DOHH2 (cell line): ENCODE results near the gene KLHL9.

Experiments
- H3F3A ChIP-seq: fragments of 200-600 bp; sonication (generic), shearing (Covaris generic); 2 replicates; pipeline ENCODE4 v1.6.0; 2016; ENCODE audit warnings: antibody characterized with exemption, mild to moderate bottlenecking; ENCODE audit not compliant: control insufficient read depth, insufficient read depth
- H3K27ac ChIP-seq: fragments of 200-600 bp; sonication (generic); 2 replicates; pipeline ENCODE4 v1.5.1; 2014; ENCODE audit warnings: low read depth, mild to moderate bottlenecking, low read length, moderate library complexity
- H3K27me3 ChIP-seq: fragments of 200-600 bp; sonication (generic); 2 replicates; pipeline ENCODE4 v1.6.1; 2014; ENCODE audit warnings: mild to moderate bottlenecking, low read length, mixed read lengths; ENCODE audit not compliant: control insufficient read depth
- H3K36me3 ChIP-seq: fragments of 200-600 bp; sonication (generic); 2 replicates; pipeline ENCODE4 v1.6.1; 2014; ENCODE audit warnings: mild to moderate bottlenecking, low read length, moderate library complexity, mixed read lengths; ENCODE audit not compliant: control insufficient read depth
- H3K4me1 ChIP-seq: fragments of 200-600 bp; sonication (generic); 2 replicates; pipeline ENCODE4 v1.6.1; 2014; ENCODE audit warnings: mild to moderate bottlenecking, low read length, mixed read lengths; ENCODE audit not compliant: control insufficient read depth
- H3K4me2 ChIP-seq: fragments of 200-600 bp; sonication (generic); 2 replicates; pipeline ENCODE4 v1.6.0; 2014; ENCODE audit warnings: mild to moderate bottlenecking, low read length, moderate library complexity
- H3K4me3 ChIP-seq: fragments of 200-600 bp; sonication (generic); 2 replicates; pipeline ENCODE4 v1.5.1; 2014; ENCODE audit warnings: mild to moderate bottlenecking, low read length, mixed read lengths
- H3K79me2 ChIP-seq: fragments of 200-600 bp; sonication (generic); 2 replicates; pipeline ENCODE4 v1.6.1; 2014; ENCODE audit warnings: mild to moderate bottlenecking, low read length, mixed read lengths; ENCODE audit not compliant: control insufficient read depth
- H3K9me2 ChIP-seq: fragments of 200-600 bp; sonication (generic); replicated peaks from 2 replicates; pipeline ENCODE4 v1.6.1; 2014; ENCODE audit warnings: mild to moderate bottlenecking, low read length, mixed read lengths; ENCODE audit not compliant: control insufficient read depth
- H3K9me3 ChIP-seq: fragments of 200-600 bp; sonication (generic); 2 replicates; pipeline ENCODE4 v1.6.1; 2014; ENCODE audit warnings: antibody characterized with exemption, low read length, mixed read lengths; ENCODE audit not compliant: control insufficient read depth, insufficient read depth
- H4K20me1 ChIP-seq: fragments of 200-600 bp; sonication (generic); 2 replicates; pipeline ENCODE4 v1.6.0; 2014; ENCODE audit warnings: low read depth, mild to moderate bottlenecking, antibody characterized with exemption, low read length, moderate library complexity; ENCODE audit not compliant: control insufficient read depth, insufficient read depth
- EZH2phosphoT487 ChIP-seq: fragments of 200-600 bp; sonication (generic); IDR thresholded peaks from 2 replicates; pipeline ENCODE4 v1.6.1; 2017; ENCODE audit warnings: borderline replicate concordance, mild to moderate bottlenecking, antibody characterized with exemption, low read length, moderate library complexity, mixed read lengths
- TF ChIP-seq, protein P1 (sequence below): fragments of 200-600 bp; sonication (generic); IDR thresholded peaks from one replicate; pipeline ENCODE4 v1.5.1; 2014; ENCODE audit warnings: antibody characterized with exemption, mild to moderate bottlenecking, low read depth, low read length; ENCODE audit not compliant: poor library complexity, severe bottlenecking

Gene KLHL9

DNA sequence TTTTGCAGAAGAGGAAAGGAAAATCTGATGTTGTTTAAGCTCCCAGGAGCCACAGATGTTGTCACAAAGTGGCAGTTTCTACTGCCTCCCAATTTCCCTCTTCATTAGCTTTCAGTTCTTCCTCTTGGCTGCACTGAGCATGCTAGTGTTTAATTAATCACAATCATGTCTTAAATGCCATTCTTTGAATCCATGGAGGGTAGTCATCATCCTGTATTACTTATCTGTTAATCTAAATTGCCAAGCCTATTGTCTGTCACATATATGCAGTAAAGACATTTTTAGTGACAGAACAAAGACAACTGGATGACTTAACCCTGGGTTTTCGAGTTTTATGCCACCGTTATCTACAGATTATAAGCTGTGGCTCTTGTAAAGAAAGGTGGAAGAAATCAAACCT is 14.7 kb downstream of the KLHL9 start:
- H3K9me2 ChIP-seq = no peaks in the 10 kb centered on the region
- no peak overlapping the region for H3K4me2 ChIP-seq
- H3K4me1 ChIP-seq = no peaks in the 10 kb centered on the region
- peaks cover 8% of the 10 kb centered on the region; the same call in 1 of the 2 replicates for H3K27me3 ChIP-seq
- TF ChIP-seq EZH2phosphoT487 = no peak
- TF ChIP-seq, protein P1, sequence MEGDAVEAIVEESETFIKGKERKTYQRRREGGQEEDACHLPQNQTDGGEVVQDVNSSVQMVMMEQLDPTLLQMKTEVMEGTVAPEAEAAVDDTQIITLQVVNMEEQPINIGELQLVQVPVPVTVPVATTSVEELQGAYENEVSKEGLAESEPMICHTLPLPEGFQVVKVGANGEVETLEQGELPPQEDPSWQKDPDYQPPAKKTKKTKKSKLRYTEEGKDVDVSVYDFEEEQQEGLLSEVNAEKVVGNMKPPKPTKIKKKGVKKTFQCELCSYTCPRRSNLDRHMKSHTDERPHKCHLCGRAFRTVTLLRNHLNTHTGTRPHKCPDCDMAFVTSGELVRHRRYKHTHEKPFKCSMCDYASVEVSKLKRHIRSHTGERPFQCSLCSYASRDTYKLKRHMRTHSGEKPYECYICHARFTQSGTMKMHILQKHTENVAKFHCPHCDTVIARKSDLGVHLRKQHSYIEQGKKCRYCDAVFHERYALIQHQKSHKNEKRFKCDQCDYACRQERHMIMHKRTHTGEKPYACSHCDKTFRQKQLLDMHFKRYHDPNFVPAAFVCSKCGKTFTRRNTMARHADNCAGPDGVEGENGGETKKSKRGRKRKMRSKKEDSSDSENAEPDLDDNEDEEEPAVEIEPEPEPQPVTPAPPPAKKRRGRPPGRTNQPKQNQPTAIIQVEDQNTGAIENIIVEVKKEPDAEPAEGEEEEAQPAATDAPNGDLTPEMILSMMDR = no peak
- no peak overlapping the region for H3K4me3 ChIP-seq
- H4K20me1 ChIP-seq = no peaks in the 10 kb centered on the region
- no peak overlapping the region for H3K27ac ChIP-seq
- peaks cover 18% of the 10 kb centered on the region for H3K36me3 ChIP-seq
- H3K9me3 ChIP-seq = no peaks in the 10 kb centered on the region
- H3K79me2 ChIP-seq = peaks cover 2% of the 10 kb centered on the region
- no peaks in the 10 kb centered on the region for H3F3A ChIP-seq

GRCh38 chr9:21317956-21318923 is 17.0 kb downstream of the KLHL9 start:
- TF ChIP-seq EZH2phosphoT487 = no peak
- TF ChIP-seq, protein P1 = peak; percentile 58
- Histone ChIP-seq H3K9me2 (no peaks in the 10 kb centered on the region), H3K27ac (no peak overlapping the region), H3K4me1 (no peaks in the 10 kb centered on the region), H3K36me3 (peaks cover 7% of the 10 kb centered on the region), H4K20me1 (no peaks in the 10 kb centered on the region), H3K79me2 (no peaks in the 10 kb centered on the region), H3K4me2 (no peak overlapping the region), H3F3A (no peaks in the 10 kb centered on the region), H3K9me3 (no peaks in the 10 kb centered on the region), H3K4me3 (no peak overlapping the region), H3K27me3 (peaks cover 8% of the 10 kb centered on the region; the same call in 1 of the 2 replicates)

DNA sequence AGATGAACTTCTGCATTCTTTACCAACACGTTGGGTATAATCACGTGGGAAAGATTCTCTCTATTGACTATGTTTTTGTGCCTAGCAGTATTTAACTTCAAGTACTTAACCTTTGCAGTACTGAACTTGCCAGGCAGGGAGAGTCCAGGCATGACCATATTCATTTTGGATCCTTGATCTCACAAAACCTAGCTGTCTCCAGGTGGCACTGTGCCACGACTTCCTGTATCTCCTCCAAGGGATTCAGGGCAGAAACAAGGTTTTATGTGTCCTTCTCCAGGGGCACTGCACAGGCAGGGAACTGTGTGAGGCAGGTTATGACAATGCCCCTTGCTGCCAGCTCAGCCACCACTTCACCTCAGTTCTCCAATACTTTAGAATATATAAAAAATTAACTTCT is 18.3 kb downstream of the KLHL9 start:
- Histone ChIP-seq H3K4me3 (no peak overlapping the region), H3K27ac (no peak overlapping the region), H3K36me3 (no peaks in the 10 kb centered on the region), H3K79me2 (no peaks in the 10 kb centered on the region), H3K9me3 (no peaks in the 10 kb centered on the region), H4K20me1 (no peaks in the 10 kb centered on the region), H3K9me2 (no peaks in the 10 kb centered on the region), H3K4me2 (no peak overlapping the region), H3K4me1 (no peaks in the 10 kb centered on the region), H3F3A (no peaks in the 10 kb centered on the region), H3K27me3 (peaks cover 8% of the 10 kb centered on the region; the same call in 1 of the 2 replicates)
- no peak for TF ChIP-seq EZH2phosphoT487
- TF ChIP-seq, protein P1 = no peak
